NCI-H345 treated with DMSO at 0.1 percent for 48 hours (cell line): ENCODE data around the gene TRMT44.

ENCODE experiments used
- DNase-seq: peaks from one replicate; lab custom pipeline; 2025; ENCODE audit not compliant: unreplicated experiment; lab: John Stamatoyannopoulos, UW

TRMT44 gene

DNA sequence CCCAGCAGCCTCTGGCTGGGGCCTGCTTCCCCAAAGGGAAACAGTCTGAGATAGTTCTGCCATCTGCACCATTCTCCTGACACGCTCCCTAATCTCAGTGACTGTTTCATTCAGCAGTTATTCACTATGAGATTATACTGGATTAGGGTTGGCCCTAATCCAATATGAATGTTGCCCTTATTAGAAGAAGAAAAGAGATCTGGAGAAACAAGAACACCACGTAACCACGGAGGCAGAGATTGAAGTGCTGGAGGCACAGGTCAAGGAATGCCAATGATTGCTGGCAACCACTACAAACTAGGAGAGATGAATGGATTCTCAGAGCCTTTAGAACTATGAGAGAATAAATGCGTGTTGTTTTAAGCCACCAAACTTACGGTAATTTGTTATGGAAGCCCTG is 7.4 kb upstream of the TRMT44 start:
- no peak for DNase-seq

GRCh38 chr4:8434251-8435073 is 6.1 kb upstream of the TRMT44 start:
- DNase-seq = no peak

DNA sequence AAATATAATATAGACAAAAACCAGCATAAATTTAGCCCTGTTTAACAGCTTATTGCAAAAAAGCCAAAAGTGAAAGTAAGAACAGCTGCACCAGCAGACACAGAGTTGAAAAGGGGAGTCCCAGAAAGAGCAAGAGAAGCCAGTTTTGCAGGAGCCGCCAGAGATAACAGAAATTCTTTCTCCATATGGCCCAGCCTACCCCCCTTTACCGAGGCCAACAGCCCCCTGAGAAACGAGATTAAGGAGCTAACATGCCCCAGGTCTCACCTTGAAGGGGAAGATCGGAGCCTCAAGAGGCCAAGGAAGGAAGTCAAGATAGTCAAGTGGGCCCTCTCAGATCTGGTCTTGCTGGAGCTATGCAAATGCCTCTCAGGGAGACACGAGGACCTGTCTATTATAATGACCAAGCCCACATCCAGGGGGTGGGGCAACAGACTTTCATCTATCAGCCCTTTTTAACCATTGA is 4.9 kb upstream of the TRMT44 start:
- no peak for DNase-seq

- no peak for DNase-seq
Observed at GRCh38 chr4:8437281-8437680, 3.3 kb upstream of the TRMT44 start.

- no peak for DNase-seq
Observed at GRCh38 chr4:8438743-8439142, 1.8 kb upstream of the TRMT44 start.

DNA sequence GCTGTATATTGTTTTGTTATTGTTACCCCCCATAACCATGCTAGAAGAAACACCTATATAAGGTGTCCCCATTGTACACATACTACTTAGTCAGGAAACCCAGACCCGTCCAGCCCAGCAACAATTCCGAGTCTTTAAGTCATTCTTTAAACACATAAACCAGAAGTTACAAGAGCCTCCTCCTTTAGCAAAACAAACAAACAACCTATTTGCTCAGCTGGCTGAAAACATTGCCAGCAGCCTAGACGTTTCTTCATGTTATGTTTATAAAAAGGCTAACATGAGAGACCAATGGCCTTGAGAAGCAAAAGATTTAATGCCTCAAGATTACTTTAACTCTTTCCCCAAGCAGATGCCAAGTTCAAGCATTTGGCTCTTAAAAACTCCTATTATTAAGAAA is 1.4 kb upstream of the TRMT44 start:
- DNase-seq = no peak

- DNase-seq = no peak
Observed at GRCh38 chr4:8439914-8440491, 574 bp upstream of the TRMT44 start.

- no peak for DNase-seq
Observed at GRCh38 chr4:8441499-8442091, 1.0 kb downstream of the TRMT44 start.

GRCh38 chr4:8442596-8443358 is 2.2 kb downstream of the TRMT44 start:
- DNase-seq = no peak

DNA sequence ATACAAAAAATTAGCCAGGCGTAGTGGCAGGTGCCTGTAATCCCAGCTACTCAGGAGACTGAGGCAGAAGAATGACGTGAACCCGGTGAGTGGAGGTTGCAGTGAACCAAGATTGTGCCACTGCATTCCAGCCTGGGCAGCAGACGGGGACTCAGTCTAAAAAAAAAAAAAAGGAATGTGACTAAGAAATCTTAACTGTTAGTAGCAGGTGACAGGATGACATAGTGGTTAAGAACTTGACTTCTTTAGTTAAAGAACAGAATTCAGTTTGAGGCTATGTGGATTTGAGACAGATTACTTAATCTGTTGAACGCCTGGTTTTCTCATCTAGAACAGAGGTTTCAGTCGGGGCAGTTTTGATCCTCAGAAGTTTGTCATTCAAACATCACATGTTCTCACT is 3.2 kb downstream of the TRMT44 start:
- DNase-seq = no peak

DNA sequence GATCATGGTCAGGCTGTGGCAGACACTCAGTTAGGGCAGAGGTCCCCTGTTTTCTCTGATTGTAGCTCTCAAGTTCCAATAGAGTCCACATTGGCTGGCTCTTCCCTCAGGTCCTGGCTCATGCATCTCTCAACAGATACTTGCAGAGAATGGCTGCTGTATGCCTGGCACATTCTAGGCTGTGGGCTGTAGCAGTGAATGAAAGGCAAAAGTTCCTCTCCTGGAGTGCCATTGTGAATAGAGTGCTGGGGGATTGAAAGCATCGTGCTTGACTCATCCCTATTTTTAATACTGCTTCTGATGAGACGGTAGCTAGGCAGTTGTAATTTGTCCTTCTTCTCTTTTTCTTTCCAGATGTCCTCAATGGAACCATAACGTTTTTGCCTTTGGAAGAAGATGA is 5.5 kb downstream of the TRMT44 start:
- DNase-seq = no peak

DNA sequence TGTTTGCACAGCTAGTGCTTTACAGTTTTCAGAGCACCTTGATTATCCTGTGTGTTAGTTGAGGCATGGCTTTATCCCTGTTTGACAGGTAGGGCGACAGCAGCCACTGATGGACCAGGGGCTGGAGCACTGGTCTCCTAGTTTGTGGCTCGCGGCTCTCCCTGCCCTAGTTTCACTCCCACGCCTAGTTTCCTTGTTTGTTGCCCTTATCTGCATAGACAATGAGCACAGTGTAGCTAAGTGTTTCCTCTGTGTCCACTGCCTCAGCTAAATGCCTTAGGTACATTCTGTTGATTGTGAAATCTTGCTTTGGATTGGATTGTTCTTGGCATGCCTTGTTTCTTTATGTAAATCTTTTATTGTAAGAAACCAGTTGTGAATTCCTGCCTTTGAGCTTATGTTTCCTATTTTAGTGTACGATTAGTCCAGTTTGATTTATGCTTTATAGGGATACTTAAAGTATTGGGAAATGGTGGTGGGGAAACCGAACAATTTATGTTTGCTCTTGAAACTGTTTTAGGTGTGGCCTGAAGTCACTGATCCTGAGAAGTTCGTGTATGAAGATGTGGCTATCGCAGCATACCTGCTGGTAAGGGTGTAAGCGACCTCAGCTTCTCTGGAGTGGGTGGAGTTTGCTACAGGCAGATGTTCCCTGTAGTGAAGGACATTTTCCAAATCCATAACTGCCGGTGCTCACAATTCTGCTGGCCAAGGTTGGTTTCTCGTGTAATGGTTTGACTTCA is 11.0 kb downstream of the TRMT44 start:
- DNase-seq = no peak

- no peak for DNase-seq
Observed at GRCh38 chr4:8453957-8454356, 13.4 kb downstream of the TRMT44 start.

DNA sequence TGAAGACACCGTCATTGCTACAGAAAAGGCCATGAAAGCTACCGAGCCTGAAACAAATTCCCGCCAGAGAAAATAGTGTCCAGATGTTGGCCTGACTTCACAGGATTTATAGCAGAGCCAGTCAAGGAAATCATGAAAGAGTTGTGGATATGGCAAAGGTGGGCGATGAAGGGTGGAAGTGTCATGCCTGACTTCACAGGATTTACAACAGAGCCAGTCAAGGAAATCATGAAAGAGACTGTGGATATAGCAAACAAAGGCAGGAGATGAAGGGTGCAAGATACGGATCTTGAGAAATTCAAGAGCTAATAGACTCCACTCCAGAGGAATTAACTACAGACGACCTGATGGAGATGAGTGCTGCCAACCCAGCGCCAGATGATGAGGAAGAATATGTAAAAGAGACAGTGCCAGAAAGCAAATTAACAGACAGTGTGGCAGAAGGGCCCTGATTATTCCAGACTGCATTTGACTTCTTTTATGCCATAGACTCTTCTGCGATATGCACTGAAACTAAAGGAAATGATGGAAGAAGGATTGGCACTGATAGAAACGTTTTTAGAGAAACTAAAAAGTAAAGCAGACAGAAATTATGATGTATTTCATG is 17.2 kb downstream of the TRMT44 start:
- DNase-seq = no peak

DNA sequence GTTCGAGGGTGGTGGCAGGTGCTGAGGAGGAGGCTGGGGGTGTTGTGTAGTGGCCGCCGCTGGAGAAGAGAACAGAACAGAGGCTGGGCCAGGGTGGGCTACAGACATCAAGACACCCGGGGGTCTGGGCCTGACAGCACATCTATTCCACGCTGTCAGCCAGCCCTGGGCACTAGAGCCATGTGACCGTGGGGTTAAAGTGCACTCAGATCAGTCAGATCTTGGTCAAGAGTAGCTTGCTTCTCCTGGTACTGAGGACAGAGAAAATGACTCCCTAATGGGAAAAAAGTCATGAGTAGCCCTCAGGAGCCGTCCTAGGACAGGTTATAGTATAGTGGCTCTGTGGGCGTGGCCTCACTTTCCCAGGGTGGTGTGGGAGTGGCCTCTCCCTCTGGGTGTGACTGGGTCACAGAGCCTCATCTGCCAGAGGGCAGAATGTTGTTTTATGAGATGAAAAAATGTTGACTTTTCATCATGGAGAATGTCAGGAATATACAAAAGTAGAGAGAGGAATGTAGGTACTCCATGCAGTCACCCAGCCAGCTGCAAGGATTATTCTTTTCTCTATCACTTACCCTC is 19.4 kb downstream of the TRMT44 start:
- DNase-seq = no peak

DNA sequence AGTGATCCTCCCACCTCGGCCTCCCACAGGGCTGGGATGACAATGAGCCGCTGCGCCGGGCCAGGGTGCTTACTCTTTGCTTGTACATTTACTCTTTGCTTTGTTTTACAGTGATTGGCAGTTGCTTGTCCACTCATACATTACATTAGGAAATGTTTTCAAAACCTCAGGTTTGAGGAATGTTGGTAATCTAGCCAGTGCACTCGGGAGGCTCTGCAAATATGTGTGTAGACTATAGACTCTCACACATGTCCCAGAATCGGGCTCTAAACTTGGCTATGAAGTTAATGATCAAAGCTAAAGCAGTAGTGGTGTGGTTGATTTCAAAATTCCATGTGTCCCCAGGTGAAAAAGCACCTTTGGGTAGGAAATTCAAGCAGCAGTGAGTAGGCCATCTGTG is 20.5 kb downstream of the TRMT44 start:
- no peak for DNase-seq

GRCh38 chr4:8461616-8462015 is 21.0 kb downstream of the TRMT44 start:
- DNase-seq = no peak

DNA sequence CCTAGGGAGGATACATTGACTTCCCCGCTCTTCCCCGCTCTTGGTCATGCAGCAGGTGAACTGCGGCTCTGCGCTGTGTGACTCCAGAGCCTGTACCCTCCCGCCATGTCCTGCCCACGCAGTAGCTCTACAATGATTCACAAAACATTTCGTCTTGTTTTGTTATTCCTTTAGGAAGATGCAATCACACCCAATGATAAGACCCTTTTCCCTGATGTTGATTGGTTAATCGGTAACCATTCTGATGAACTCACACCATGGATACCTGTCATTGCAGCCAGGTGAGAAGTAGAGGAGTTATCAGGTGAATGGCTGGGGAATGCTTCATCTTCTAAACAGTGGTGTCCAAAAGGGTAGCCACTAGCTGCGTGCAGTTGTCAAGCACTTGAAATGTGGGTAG is 23.2 kb downstream of the TRMT44 start:
- DNase-seq = no peak

DNA sequence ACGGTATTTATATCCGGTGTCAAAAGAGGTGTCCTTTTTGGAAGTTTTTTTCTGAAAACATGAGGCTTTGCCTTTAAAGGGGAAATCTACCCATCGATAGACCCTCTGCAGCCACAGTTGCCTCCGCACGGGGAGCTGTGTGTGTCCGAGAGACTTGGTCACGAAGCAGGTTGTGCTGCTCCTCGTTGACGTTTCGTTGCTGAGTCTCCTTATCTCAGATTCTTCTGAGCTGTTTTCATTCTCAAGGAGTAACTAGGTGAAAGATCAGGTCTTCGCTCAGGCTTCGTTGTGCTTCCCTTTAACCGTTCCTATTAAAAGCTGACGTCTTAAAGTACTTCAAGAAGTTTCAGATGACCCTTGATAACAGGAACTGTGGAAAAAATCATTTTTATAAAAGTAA is 23.8 kb downstream of the TRMT44 start:
- no peak for DNase-seq
